ENCODE results near the gene SGMS1.
"Not testable (repeated sequence)": the region's sequence is repeated elsewhere in the genome, so short reads cannot be mapped to it uniquely, and the experiment has no call there.

Gene SGMS1

DNA sequence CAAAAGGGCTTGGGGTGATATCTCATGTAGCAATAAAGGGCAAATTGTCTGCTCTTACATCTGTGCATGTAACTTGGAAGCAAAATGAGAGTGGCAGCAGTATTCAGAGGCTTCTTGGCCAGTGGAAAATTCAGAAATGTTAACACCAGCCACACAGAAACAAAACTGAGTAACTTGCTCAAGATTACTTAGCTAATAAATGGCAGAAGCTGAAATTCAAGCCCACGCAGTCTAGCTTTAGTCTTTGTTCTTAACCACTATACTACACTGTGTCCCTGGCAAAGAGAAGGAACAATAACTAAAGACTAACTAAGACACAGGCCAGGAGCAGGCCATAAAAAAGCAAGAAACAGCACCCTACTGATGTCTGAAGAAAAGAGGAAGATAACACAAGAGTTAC is 186.5 kb downstream of the SGMS1 start:
- DNase-seq (ENCODE audit: extremely low read depth in 1 of 2, low read depth in 1 of 2) = no peak

- no peak for DNase-seq (ENCODE audit: extremely low read depth in 1 of 2, low read depth in 1 of 2)
These were observed 187.0 kb downstream of the SGMS1 start for GRCh38 chr10:50436805-50437204.

GRCh38 chr10:50432211-50433009 is 191.3 kb downstream of the SGMS1 start:
- DNase-seq (ENCODE audit: extremely low read depth in 1 of 2, low read depth in 1 of 2) = no peak

DNA sequence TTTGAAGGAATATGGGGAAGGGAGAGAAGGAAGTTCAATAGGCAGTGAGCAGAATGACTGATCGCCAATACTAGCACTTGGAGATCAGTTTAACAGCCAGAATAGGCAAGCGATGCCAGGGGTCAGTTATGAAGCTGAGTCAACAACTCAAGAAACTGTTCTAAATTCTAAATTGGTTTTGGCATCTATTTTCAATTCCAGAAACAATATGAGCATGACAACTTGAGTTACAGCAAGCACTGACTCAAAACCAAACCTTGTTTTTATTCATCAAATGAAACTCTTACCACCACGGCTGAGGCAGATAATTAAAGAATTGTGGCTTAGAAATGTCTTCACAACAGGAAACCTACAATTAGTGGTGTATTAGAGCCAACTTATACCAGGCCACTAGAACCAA is 192.0 kb downstream of the SGMS1 start:
- DNase-seq (ENCODE audit: extremely low read depth in 1 of 2, low read depth in 1 of 2) = no peak

DNA sequence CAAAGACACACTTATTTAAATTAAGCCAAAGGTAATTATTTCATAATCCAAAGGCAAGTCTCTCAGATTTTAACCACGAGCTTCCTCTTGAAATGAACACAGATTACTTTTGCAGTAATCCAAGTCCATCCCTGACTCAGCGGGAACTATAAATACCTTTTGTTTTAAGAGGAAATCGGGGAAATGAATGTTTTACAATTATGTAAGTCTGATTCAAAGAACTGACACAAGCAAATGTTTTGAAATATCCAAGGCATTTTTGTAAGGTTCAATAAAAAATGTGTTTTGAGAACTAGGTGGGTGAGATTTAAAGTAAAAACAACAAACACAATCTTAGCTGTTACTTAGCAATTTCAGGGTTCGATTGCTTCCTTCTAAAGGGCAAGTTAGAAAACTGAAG is 192.6 kb downstream of the SGMS1 start:
- no peak for DNase-seq (ENCODE audit: extremely low read depth in 1 of 2, low read depth in 1 of 2)

DNA sequence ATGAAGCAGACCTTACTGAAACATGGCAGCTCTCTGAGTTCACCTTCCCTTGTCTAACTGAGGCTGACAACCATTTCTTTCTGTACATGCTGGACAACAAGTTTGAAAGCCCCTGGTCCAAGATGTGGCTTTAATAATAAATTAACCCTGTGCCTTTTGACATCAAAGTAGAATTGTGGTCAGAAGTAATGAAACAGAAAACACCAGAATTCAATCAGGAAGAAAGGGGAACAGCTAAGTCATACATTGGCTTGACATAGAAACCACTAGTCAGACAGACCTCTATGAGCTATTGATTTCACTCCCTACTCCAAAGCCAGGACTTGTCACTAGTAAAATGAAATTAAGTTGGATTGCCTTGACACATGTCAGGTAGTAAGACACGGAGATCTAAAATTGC is 197.3 kb downstream of the SGMS1 start:
- DNase-seq (ENCODE audit: extremely low read depth in 1 of 2, low read depth in 1 of 2) = no peak

GRCh38 chr10:50425215-50425614 is 198.5 kb downstream of the SGMS1 start:
- DNase-seq (ENCODE audit: extremely low read depth in 1 of 2, low read depth in 1 of 2) = not testable (repeated sequence)

GRCh38 chr10:50423448-50423847 is 200.3 kb downstream of the SGMS1 start:
- DNase-seq (ENCODE audit: extremely low read depth in 1 of 2, low read depth in 1 of 2) = no peak

DNA sequence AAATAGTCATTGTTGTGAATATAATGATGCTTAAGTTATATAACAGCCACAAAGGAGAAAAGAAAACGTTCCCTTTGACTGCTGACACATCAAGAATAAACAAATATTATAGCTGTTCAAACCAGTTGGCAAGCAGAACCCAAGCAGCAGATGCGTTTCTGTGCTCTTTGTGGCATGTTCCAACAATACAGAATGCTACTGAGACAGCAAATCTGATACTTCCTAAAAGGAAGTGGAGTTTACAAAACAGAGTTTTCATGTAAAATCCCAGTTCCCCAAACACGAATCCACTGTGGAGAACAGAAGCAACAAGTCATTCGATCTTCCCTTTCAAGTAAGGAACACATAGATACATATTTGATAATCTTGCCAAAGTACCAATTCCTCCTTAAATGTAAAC is 201.5 kb downstream of the SGMS1 start:
- no peak for DNase-seq (ENCODE audit: extremely low read depth in 1 of 2, low read depth in 1 of 2)

DNA sequence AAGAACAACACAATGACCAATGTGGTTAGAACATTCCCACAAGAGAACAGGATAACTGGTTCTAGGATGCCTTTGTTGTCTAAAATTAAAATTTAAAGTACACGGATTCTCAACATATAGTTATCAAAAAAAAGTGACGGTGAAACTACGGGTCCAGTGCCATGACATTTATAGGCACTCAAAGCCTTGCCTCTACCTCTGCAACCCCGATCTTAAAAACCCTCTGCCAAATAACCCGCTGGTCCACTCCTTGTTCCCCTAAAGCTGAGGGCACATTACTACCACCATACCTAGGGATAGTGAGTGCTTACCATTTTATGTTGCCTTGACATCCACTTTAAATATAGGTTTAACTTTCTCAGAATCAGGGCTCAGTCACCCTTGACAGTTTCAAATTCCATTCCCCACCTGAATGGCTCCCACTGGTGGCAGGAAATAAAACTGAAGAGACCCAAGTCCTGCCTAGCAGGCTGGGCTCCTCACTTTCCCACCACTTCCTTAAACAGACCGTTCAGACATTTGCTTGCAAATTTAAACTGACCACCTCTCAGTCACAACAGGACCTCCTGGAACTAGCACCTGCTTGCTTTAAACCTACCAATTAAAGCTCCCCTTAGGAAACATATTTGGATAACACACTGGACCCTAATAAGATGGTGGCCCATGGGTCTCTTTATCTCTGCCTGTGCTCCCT is 202.6 kb downstream of the SGMS1 start:
- DNase-seq (ENCODE audit: extremely low read depth in 1 of 2, low read depth in 1 of 2) = no peak

DNA sequence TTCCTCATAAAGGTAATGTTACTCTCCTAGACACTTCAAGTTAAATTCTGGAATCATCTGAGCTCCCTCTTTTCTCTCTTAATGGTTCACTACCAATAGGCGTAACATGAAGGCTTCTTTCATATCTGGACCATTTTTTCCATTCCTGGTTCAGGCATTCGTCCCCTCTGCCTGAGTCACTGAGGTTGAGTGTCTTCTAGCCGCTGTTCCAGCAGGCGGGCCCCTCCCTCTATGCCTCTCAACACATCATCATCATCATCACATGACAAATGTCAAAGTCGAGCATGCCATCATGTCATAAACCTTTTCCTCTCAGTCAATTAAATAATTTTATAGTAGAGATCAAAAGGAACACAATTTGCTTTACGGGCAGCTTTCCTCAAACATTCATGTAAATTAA is 203.6 kb downstream of the SGMS1 start:
- DNase-seq (ENCODE audit: extremely low read depth in 1 of 2, low read depth in 1 of 2) = no peak

DNA sequence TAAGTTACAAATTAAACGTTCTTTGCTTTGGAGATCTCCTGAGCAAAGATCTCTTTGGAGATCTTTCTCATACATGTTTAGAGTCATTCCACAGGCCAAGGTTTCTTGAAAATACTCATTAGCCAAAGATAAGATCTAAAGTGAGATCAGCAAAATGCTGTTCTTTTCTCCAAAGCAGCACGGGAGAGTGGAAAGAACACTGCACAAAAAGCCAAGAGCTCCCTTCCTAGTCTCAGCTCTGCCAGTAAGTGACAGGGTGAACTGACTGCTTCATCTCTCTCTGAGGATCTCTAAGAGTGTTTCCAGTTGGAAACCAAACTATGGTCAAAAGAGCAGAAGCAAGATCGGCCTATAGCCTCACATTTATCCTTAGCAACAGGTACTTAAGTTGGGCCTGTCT is 204.0 kb downstream of the SGMS1 start:
- DNase-seq (ENCODE audit: extremely low read depth in 1 of 2, low read depth in 1 of 2) = no peak

- DNase-seq (ENCODE audit: extremely low read depth in 1 of 2, low read depth in 1 of 2) = no peak
These were observed 204.7 kb downstream of the SGMS1 start for GRCh38 chr10:50419091-50419490.

- peak; percentile 29 to 39 for DNase-seq (ENCODE audit: extremely low read depth in 1 of 2, low read depth in 1 of 2)
These were observed 205.6 kb downstream of the SGMS1 start for GRCh38 chr10:50417886-50418830.

- DNase-seq (ENCODE audit: extremely low read depth in 1 of 2, low read depth in 1 of 2) = no peak
These were observed 206.3 kb downstream of the SGMS1 start for GRCh38 chr10:50417486-50417885.

- DNase-seq (ENCODE audit: extremely low read depth in 1 of 2, low read depth in 1 of 2) = no peak
These were observed 206.9 kb downstream of the SGMS1 start for GRCh38 chr10:50416881-50417280.

- DNase-seq (ENCODE audit: extremely low read depth in 1 of 2, low read depth in 1 of 2) = no peak
These were observed 207.5 kb downstream of the SGMS1 start for GRCh38 chr10:50416181-50416824.

- DNase-seq (ENCODE audit: extremely low read depth in 1 of 2, low read depth in 1 of 2) = no peak
These were observed 208.5 kb downstream of the SGMS1 start for GRCh38 chr10:50415292-50415691.

- no peak for DNase-seq (ENCODE audit: extremely low read depth in 1 of 2, low read depth in 1 of 2)
These were observed 213.5 kb downstream of the SGMS1 start for GRCh38 chr10:50410066-50410811.
